HCT116 (cell line): Measurements from ENCODE around the gene MARS1. TPM values are rescaled to one million over a fixed set of nuclear protein-coding genes. Genes with fewer than 3 reads are reported as not detected.

Experiments used
- ATAC-seq: fragments of 200-7000 bp; cut with Tn5 transposase; 2 replicates; pipeline ENCODE4 v1.9.1; 2020; ENCODE audit warnings: mild to moderate bottlenecking, moderate library complexity
- BruUV-seq: library from RNA; stranded (reverse); fragments of 400-500 nt; replicated peaks from 2 replicates; lab custom pipeline; 2021; lab: Mats Ljungman, UMichigan
- CTCF ChIA-PET: fragments of 300-600 bp; sonication (Branson Sonifier 250); formaldehyde crosslinking; loops from one replicate; lab custom pipeline; 2021; ENCODE audit warnings: antibody characterized with exemption; lab: Charles Lee
- POLR2A ChIA-PET: fragments of 300-600, 350-600 bp; sonication (Branson Sonifier 250); formaldehyde crosslinking; loops from one replicate; lab custom pipeline; 2021; ENCODE audit warnings: antibody characterized with exemption; lab: Charles Lee
- RAD21 ChIA-PET, 2 experiments: fragments of 300-600 bp; sonication (Branson Sonifier 250); formaldehyde crosslinking; loops; one replicate each; lab custom pipeline; 2023; ENCODE audit warnings: low total read pairs in 2 of 2; ENCODE audit not compliant: uncharacterized antibody in 2 of 2, unreplicated experiment in 2 of 2, low non-redundant PET in 1 of 2; lab: Charles Lee
- DNase-seq: peaks from one replicate; pipeline ENCODE4 v3.0.0-alpha.2; 2010; ENCODE audit warnings: low read depth, low spot score
- H2AFZ ChIP-seq: fragments of 200-600 bp; shearing (Covaris generic), sonication (generic); 2 replicates; pipeline ENCODE4 v1.6.1; 2017; ENCODE audit warnings: low read depth, mixed run types, mixed read lengths, antibody characterized with exemption, low read length; ENCODE audit not compliant: poor library complexity, severe bottlenecking
- H3K27ac ChIP-seq: 2 replicates; pipeline ENCODE4 v1.5.1; 2012; ENCODE audit warnings: low read depth, low read length
- H3K27me3 ChIP-seq: fragments of 200-600 bp; sonication (generic); 2 replicates; pipeline ENCODE4 v1.6.1; 2016; ENCODE audit warnings: mixed run types, low read length, mixed read lengths; ENCODE audit not compliant: insufficient read depth
- H3K36me3 ChIP-seq, 2 experiments: fragments of 200-500 bp in 1 of 2; fragments of 200-600 bp in 1 of 2; sonication (Bioruptor generic) in 1 of 2; sonication (generic) in 1 of 2; 2 replicates each; pipeline versions ENCODE4 v1.5.1 to v1.6.1; 2014 to 2016; ENCODE audit warnings: low read length in 2 of 2, inconsistent platforms in 1 of 2, mixed read lengths in 1 of 2, mixed run types in 1 of 2; ENCODE audit not compliant: insufficient read depth in 2 of 2, control insufficient read depth in 1 of 2
- H3K4me1 ChIP-seq, 2 experiments: fragments of 200-600 bp in 1 of 2; sonication (generic) in 1 of 2; 2 replicates each; pipeline versions ENCODE4 v1.5.1 to v1.6.1; 2012 to 2017; ENCODE audit warnings: low read length in 2 of 2, inconsistent platforms in 1 of 2, mild to moderate bottlenecking in 1 of 2, mixed read lengths in 1 of 2, mixed run types in 1 of 2, moderate library complexity in 1 of 2; ENCODE audit not compliant: insufficient read depth in 2 of 2, control insufficient read depth in 1 of 2
- H3K4me2 ChIP-seq: fragments of 200-600 bp; sonication (generic); 2 replicates; pipeline ENCODE4 v1.6.1; 2017; ENCODE audit warnings: mixed run types, low read length, mixed read lengths
- H3K4me3 ChIP-seq, 2 experiments: fragments of 200-600 bp in 1 of 2; sonication (generic) in 1 of 2; replicated peaks in 1 of 2; 2 replicates each; pipeline ENCODE4 v1.5.1; 2011 to 2016; ENCODE audit warnings: low read length in 2 of 2, control low read depth in 1 of 2, low read depth in 1 of 2, mild to moderate bottlenecking in 1 of 2, mixed read lengths in 1 of 2, mixed run types in 1 of 2
- H3K79me2 ChIP-seq: fragments of 200-600 bp; sonication (generic); 2 replicates; pipeline ENCODE4 v1.6.1; 2017; ENCODE audit warnings: mild to moderate bottlenecking, mixed run types, low read length, moderate library complexity, mixed read lengths; ENCODE audit not compliant: insufficient read depth
- H3K9ac ChIP-seq: fragments of 200-600 bp; sonication (generic); 2 replicates; pipeline ENCODE4 v1.6.1; 2016; ENCODE audit warnings: low read length, mixed read lengths
- H3K9me2 ChIP-seq: fragments of 200-600 bp; sonication (generic), shearing (Covaris generic); 2 replicates; pipeline ENCODE4 v1.6.1; 2017; ENCODE audit warnings: mixed run types, mild to moderate bottlenecking, moderate library complexity; ENCODE audit not compliant: insufficient read depth
- H3K9me3 ChIP-seq, 2 experiments: fragments of 200-500 bp in 1 of 2; fragments of 200-600 bp in 1 of 2; sonication (Bioruptor generic) in 1 of 2; sonication (generic) in 1 of 2; 2 replicates each; pipeline ENCODE4 v1.6.1; 2014 to 2017; ENCODE audit warnings: low read length in 2 of 2, mixed read lengths in 2 of 2, inconsistent platforms in 1 of 2, low read depth in 1 of 2, mild to moderate bottlenecking in 1 of 2, mixed run types in 1 of 2, moderate library complexity in 1 of 2; ENCODE audit not compliant: control insufficient read depth in 1 of 2, insufficient read depth in 1 of 2
- H4K20me1 ChIP-seq: fragments of 200-600 bp; sonication (generic), shearing (Covaris generic); 2 replicates; pipeline ENCODE4 v1.6.1; 2017; ENCODE audit warnings: mixed run types, mild to moderate bottlenecking, moderate library complexity; ENCODE audit not compliant: insufficient read depth
- ATF3 ChIP-seq: IDR thresholded peaks from 2 replicates; pipeline ENCODE4 v1.6.1; 2012
- CBX3 ChIP-seq: IDR thresholded peaks from 2 replicates; pipeline ENCODE4 v1.6.1; 2012; ENCODE audit warnings: low read depth
- ELF1 ChIP-seq: IDR thresholded peaks from 2 replicates; pipeline ENCODE4 v1.6.1; 2012; ENCODE audit warnings: low read depth, borderline replicate concordance
- EZH2 ChIP-seq: fragments of 200-600 bp; sonication (generic); IDR thresholded peaks from 2 replicates; pipeline ENCODE4 v1.6.1; 2017; ENCODE audit warnings: antibody characterized with exemption, mixed run types
- JUND ChIP-seq: IDR thresholded peaks from 2 replicates; pipeline ENCODE4 v1.6.1; 2012
- POLR2A ChIP-seq: IDR thresholded peaks from 2 replicates; pipeline ENCODE4 v1.7.0; 2011; ENCODE audit warnings: borderline replicate concordance; ENCODE audit not compliant: insufficient read depth, insufficient read length; ENCODE audit errors: extremely low read depth
- SRF ChIP-seq: IDR thresholded peaks from 2 replicates; pipeline ENCODE4 v1.6.1; 2012; ENCODE audit warnings: low read depth
- TCF7L2 ChIP-seq: IDR thresholded peaks from 2 replicates; pipeline ENCODE4 v1.7.0; 2011; ENCODE audit warnings: borderline replicate concordance, inconsistent platforms; ENCODE audit not compliant: insufficient read depth, insufficient read length; ENCODE audit errors: extremely low read depth
- YY1 ChIP-seq: IDR thresholded peaks from 2 replicates; pipeline ENCODE4 v1.6.1; 2011; ENCODE audit warnings: low read length, low read depth, moderate library complexity, mild to moderate bottlenecking; ENCODE audit not compliant: insufficient replicate concordance; ENCODE audit errors: extremely low read depth
- ZFX ChIP-seq: fragments of 450-650 bp; IDR thresholded peaks from 2 replicates; pipeline ENCODE4 v1.6.1; 2017
- ZNF274 ChIP-seq: fragments of 200-500 bp; sonication (Bioruptor generic); IDR thresholded peaks from 2 replicates; pipeline ENCODE4 v1.6.1; 2014; ENCODE audit warnings: mild to moderate bottlenecking, low read depth, low read length, inconsistent platforms
- intact Hi-C: fragments of 100-400 bp; cut with micrococcal nuclease; formaldehyde crosslinking; loops from 2 replicates; pipeline ENCODE4 v1.10.0; 2022
- total RNA-seq: library from RNA; stranded (reverse); gene quantifications from one replicate; pipeline ENCODE4 v1.2.1, GENCODE V29; 2021; ENCODE audit not compliant: unreplicated experiment
- TF ChIP-seq, protein P1 (sequence below): IDR thresholded peaks from 2 replicates; pipeline ENCODE4 v1.6.1; 2012; ENCODE audit warnings: low read depth
- TF ChIP-seq, protein P2 (sequence below), 3 experiments: fragments of 200-600 bp in 1 of 3; sonication (generic) in 1 of 3; IDR thresholded peaks in 2 of 3; conservative IDR thresholded peaks in 1 of 3; 2 replicates each; pipeline ENCODE4 v1.5.1; 2012 to 2017; ENCODE audit warnings: low read depth in 2 of 3, low read length in 2 of 3, antibody characterized with exemption in 1 of 3, borderline replicate concordance in 1 of 3, control low read depth in 1 of 3, mild to moderate bottlenecking in 1 of 3, mixed read lengths in 1 of 3, mixed run types in 1 of 3, moderate library complexity in 1 of 3; ENCODE audit not compliant: insufficient read depth in 1 of 3

MARS1 gene
- total RNA-seq, 1 experiment from 2014 or later, result 344 TPM

- TF ChIP-seq, protein P1, sequence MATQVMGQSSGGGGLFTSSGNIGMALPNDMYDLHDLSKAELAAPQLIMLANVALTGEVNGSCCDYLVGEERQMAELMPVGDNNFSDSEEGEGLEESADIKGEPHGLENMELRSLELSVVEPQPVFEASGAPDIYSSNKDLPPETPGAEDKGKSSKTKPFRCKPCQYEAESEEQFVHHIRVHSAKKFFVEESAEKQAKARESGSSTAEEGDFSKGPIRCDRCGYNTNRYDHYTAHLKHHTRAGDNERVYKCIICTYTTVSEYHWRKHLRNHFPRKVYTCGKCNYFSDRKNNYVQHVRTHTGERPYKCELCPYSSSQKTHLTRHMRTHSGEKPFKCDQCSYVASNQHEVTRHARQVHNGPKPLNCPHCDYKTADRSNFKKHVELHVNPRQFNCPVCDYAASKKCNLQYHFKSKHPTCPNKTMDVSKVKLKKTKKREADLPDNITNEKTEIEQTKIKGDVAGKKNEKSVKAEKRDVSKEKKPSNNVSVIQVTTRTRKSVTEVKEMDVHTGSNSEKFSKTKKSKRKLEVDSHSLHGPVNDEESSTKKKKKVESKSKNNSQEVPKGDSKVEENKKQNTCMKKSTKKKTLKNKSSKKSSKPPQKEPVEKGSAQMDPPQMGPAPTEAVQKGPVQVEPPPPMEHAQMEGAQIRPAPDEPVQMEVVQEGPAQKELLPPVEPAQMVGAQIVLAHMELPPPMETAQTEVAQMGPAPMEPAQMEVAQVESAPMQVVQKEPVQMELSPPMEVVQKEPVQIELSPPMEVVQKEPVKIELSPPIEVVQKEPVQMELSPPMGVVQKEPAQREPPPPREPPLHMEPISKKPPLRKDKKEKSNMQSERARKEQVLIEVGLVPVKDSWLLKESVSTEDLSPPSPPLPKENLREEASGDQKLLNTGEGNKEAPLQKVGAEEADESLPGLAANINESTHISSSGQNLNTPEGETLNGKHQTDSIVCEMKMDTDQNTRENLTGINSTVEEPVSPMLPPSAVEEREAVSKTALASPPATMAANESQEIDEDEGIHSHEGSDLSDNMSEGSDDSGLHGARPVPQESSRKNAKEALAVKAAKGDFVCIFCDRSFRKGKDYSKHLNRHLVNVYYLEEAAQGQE, result no peak
Observed at GRCh38 chr12:57548488-57548887, 60.6 kb downstream of the MARS1 start (continued).

DNA sequence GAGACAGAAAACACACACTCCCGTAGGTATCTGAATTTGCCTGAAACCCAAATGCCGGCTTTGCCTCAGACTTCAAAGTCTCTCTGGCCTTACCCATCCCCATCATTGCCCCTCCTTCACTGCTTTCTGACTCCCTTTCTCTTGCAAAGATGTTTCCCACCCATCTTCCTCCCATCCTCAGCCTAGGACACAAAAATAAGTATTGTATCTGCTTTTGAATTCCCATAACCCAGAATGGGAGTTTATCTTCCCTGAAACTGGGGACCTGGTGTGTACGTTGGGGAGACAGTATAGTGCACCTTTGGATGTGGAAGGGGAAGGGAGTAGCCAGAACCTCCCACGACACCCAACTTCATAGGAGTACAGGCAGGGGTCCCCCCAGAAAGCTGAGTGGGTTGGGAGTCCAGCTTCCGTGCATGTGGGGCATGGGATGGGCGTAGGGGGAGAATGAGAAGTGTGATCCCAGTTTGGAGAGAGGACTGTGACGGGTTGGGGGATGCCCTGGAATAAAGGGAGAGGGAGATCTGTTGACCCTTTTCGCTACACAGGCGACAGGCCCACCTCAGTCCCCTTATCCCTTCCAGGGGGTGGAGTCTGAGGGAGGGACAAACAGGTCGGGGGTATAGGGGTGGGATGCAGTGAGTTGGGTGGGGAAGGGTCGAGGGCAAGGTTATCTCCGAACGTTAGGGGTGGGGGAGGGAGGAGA, 61.5 kb downstream of the MARS1 start:
- Histone ChIP-seq H3K79me2 (peaks cover 24% of the 10 kb centered on the region), H3K9me3 (no peaks in the 10 kb centered on the region), H3K27ac (no peak overlapping the region), H3K9ac (no peak overlapping the region), H3K4me2 (peak overlapping the region; percentile 91), H3K36me3 (peaks cover 0 to 3% of the 10 kb centered on the region in 2 experiments; a peak in 1 of 4 replicates), H2AFZ (no peak overlapping the region), H3K27me3 (no peaks in the 10 kb centered on the region), H3K9me2 (no peaks in the 10 kb centered on the region), H3K4me3 (peak overlapping the region; percentile 57 to 78), H4K20me1 (no peaks in the 10 kb centered on the region), H3K4me1 (peaks cover 9 to 37% of the 10 kb centered on the region in 2 experiments)
- BruUV-seq, result no TSS peak
- ChIA-PET POLR2A (no interaction called here), CTCF (no interaction called here), RAD21 (no interaction called here)
- intact Hi-C loops, result no loop called here
- ATAC-seq, result peak; percentile 38
- no peak for DNase-seq
- no peak for TF ChIP-seq TCF7L2
- TF ChIP-seq POLR2A, result no peak
- no peak for TF ChIP-seq YY1
- TF ChIP-seq ZNF274, result no peak
- no peak for TF ChIP-seq SRF
- no peak for TF ChIP-seq ELF1
- TF ChIP-seq, protein P2, sequence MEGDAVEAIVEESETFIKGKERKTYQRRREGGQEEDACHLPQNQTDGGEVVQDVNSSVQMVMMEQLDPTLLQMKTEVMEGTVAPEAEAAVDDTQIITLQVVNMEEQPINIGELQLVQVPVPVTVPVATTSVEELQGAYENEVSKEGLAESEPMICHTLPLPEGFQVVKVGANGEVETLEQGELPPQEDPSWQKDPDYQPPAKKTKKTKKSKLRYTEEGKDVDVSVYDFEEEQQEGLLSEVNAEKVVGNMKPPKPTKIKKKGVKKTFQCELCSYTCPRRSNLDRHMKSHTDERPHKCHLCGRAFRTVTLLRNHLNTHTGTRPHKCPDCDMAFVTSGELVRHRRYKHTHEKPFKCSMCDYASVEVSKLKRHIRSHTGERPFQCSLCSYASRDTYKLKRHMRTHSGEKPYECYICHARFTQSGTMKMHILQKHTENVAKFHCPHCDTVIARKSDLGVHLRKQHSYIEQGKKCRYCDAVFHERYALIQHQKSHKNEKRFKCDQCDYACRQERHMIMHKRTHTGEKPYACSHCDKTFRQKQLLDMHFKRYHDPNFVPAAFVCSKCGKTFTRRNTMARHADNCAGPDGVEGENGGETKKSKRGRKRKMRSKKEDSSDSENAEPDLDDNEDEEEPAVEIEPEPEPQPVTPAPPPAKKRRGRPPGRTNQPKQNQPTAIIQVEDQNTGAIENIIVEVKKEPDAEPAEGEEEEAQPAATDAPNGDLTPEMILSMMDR (IDR thresholded peaks at IDR 0.05 in 2 of 3, conservative IDR thresholded peaks at IDR 0.05 in 1 of 3; ENCODE audit: borderline replicate concordance in 1 of 3, insufficient read depth in 1 of 3, low read depth in 2 of 3, low read length in 2 of 3), result no peak
- TF ChIP-seq CBX3, result no peak
- no peak for TF ChIP-seq ATF3
- TF ChIP-seq EZH2, result no peak
- no peak for TF ChIP-seq JUND
- TF ChIP-seq ZFX, result no peak
